ENCODE data around the gene PALD1.

GRCh38 chr10:70537398-70538194 is 59.0 kb downstream of the PALD1 start:
- TF ChIP-seq EZH2phosphoT487 (conservative IDR thresholded peaks at IDR 0.05; ENCODE audit: low read length) = no peak
- TF ChIP-seq, protein P1, sequence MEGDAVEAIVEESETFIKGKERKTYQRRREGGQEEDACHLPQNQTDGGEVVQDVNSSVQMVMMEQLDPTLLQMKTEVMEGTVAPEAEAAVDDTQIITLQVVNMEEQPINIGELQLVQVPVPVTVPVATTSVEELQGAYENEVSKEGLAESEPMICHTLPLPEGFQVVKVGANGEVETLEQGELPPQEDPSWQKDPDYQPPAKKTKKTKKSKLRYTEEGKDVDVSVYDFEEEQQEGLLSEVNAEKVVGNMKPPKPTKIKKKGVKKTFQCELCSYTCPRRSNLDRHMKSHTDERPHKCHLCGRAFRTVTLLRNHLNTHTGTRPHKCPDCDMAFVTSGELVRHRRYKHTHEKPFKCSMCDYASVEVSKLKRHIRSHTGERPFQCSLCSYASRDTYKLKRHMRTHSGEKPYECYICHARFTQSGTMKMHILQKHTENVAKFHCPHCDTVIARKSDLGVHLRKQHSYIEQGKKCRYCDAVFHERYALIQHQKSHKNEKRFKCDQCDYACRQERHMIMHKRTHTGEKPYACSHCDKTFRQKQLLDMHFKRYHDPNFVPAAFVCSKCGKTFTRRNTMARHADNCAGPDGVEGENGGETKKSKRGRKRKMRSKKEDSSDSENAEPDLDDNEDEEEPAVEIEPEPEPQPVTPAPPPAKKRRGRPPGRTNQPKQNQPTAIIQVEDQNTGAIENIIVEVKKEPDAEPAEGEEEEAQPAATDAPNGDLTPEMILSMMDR (IDR thresholded peaks at IDR 0.05; ENCODE audit: insufficient read depth, low read length, poor library complexity, severe bottlenecking) = peak; percentile 60

All from SU-DHL-6 (cell line).